H9 (cell line): ENCODE measurements around the gene ADGRL2. TPM values are rescaled to one million over a fixed set of nuclear protein-coding genes. Genes with fewer than 3 reads are reported as not detected.

Source experiments
- DNase-seq: peaks from one replicate; pipeline ENCODE4 v3.0.0-alpha.2; 2017
- H2AFZ ChIP-seq: one replicate; pipeline ENCODE4 v1.6.1; 2013; ENCODE audit warnings: mild to moderate bottlenecking, low read length, control low read depth, moderate library complexity
- H2AK5ac ChIP-seq: 2 replicates; pipeline ENCODE4 v1.6.1; 2013; ENCODE audit warnings: low read length, control low read depth, mixed read lengths; ENCODE audit not compliant: insufficient read length
- H2BK120ac ChIP-seq: one replicate; pipeline ENCODE4 v1.6.1; 2013; ENCODE audit warnings: low read depth, mild to moderate bottlenecking, low read length, control low read depth, inconsistent platforms; ENCODE audit not compliant: poor library complexity, severe bottlenecking
- H2BK12ac ChIP-seq: 2 replicates; pipeline ENCODE4 v1.6.1; 2013; ENCODE audit warnings: low read length, control low read depth, mixed read lengths, low read depth; ENCODE audit not compliant: insufficient read length
- H2BK15ac ChIP-seq: 2 replicates; pipeline ENCODE4 v1.6.1; 2013; ENCODE audit warnings: low read depth, low read length, control low read depth
- H2BK20ac ChIP-seq: one replicate; pipeline ENCODE4 v1.6.1; 2013; ENCODE audit warnings: low read depth, mild to moderate bottlenecking, low read length, control low read depth, inconsistent platforms; ENCODE audit not compliant: poor library complexity, severe bottlenecking
- H2BK5ac ChIP-seq: 2 replicates; pipeline ENCODE4 v1.6.1; 2013; ENCODE audit warnings: low read length, control low read depth, mixed read lengths; ENCODE audit not compliant: insufficient read length
- H3K14ac ChIP-seq: 2 replicates; pipeline ENCODE4 v1.6.1; 2013; ENCODE audit warnings: low read length, control low read depth; ENCODE audit not compliant: insufficient read depth
- H3K18ac ChIP-seq: 2 replicates; pipeline ENCODE4 v1.6.1; 2013; ENCODE audit warnings: low read depth, mild to moderate bottlenecking, mixed read lengths, low read length, control low read depth; ENCODE audit not compliant: insufficient read length
- H3K23ac ChIP-seq: 2 replicates; pipeline ENCODE4 v1.6.1; 2013; ENCODE audit warnings: low read length, control low read depth, mixed read lengths, low read depth; ENCODE audit not compliant: insufficient read length
- H3K23me2 ChIP-seq: 2 replicates; pipeline ENCODE4 v1.6.1; 2013; ENCODE audit warnings: low read depth, mild to moderate bottlenecking, mixed read lengths, low read length, control low read depth; ENCODE audit not compliant: insufficient read length, poor library complexity, severe bottlenecking
- H3K27ac ChIP-seq: 2 replicates; pipeline ENCODE4 v1.5.1; 2013; ENCODE audit warnings: low read length, control low read depth, mixed read lengths, low read depth; ENCODE audit not compliant: insufficient read length
- H3K27me3 ChIP-seq: 2 replicates; pipeline ENCODE4 v1.6.1; 2013; ENCODE audit warnings: low read length, control low read depth, inconsistent platforms; ENCODE audit not compliant: insufficient read depth
- H3K4ac ChIP-seq: 2 replicates; pipeline ENCODE4 v1.6.1; 2013; ENCODE audit warnings: low read depth, mild to moderate bottlenecking, control low read depth, inconsistent platforms, low read length, moderate library complexity
- H3K4me1 ChIP-seq: 2 replicates; pipeline ENCODE4 v1.6.1; 2013; ENCODE audit warnings: low read length, control low read depth, inconsistent platforms; ENCODE audit not compliant: insufficient read depth
- H3K4me2 ChIP-seq: 2 replicates; pipeline ENCODE4 v1.6.1; 2013; ENCODE audit warnings: low read length, control low read depth, mixed read lengths; ENCODE audit not compliant: insufficient read length, insufficient read depth
- H3K56ac ChIP-seq: 2 replicates; pipeline ENCODE4 v1.6.1; 2013; ENCODE audit warnings: low read depth, mild to moderate bottlenecking, mixed read lengths, low read length, control low read depth; ENCODE audit not compliant: insufficient read length
- H3K79me1 ChIP-seq: 2 replicates; pipeline ENCODE4 v1.6.1; 2013; ENCODE audit warnings: low read depth, mild to moderate bottlenecking, moderate library complexity, low read length, control low read depth, inconsistent platforms; ENCODE audit not compliant: insufficient read depth, poor library complexity, severe bottlenecking
- H3K79me2 ChIP-seq: 2 replicates; pipeline ENCODE4 v1.6.1; 2013; ENCODE audit warnings: low read length, control low read depth, inconsistent platforms; ENCODE audit not compliant: insufficient read depth
- H3K9ac ChIP-seq: 2 replicates; pipeline ENCODE4 v1.6.1; 2013; ENCODE audit warnings: low read length, control low read depth, mixed read lengths; ENCODE audit not compliant: insufficient read length; ENCODE audit errors: extremely low read depth
- H3K9me3 ChIP-seq: one replicate; pipeline ENCODE4 v1.6.1; 2013; ENCODE audit warnings: low read depth, low read length, inconsistent platforms; ENCODE audit not compliant: control insufficient read depth
- H3T11ph ChIP-seq: one replicate; pipeline ENCODE4 v1.6.1; 2013; ENCODE audit warnings: mild to moderate bottlenecking, low read length, control low read depth, inconsistent platforms
- H4K20me1 ChIP-seq: one replicate; pipeline ENCODE4 v1.6.1; 2013; ENCODE audit not compliant: control insufficient read depth, insufficient read length, insufficient read depth
- H4K5ac ChIP-seq: 2 replicates; pipeline ENCODE4 v1.6.1; 2013; ENCODE audit warnings: low read depth, mild to moderate bottlenecking, mixed read lengths, low read length, control low read depth; ENCODE audit not compliant: insufficient read length
- H4K8ac ChIP-seq: replicated peaks from 2 replicates; pipeline ENCODE4 v1.6.1; 2013; ENCODE audit warnings: low read length, control low read depth, mixed read lengths, low read depth; ENCODE audit not compliant: insufficient read length
- H4K91ac ChIP-seq: 2 replicates; pipeline ENCODE4 v1.6.1; 2013; ENCODE audit warnings: low read depth, mild to moderate bottlenecking, moderate library complexity, mixed read lengths, low read length, control low read depth; ENCODE audit not compliant: insufficient read length
- H3K27ac Mint-ChIP-seq, 3 experiments: 2 replicates in 2 of 3; 3 replicates in 1 of 3; pipeline ENCODE4 v1.8.0; 2020 to 2021; ENCODE audit warnings: mixed read lengths in 3 of 3, mild to moderate bottlenecking in 1 of 3, moderate library complexity in 1 of 3
- H3K27me3 Mint-ChIP-seq: 2 replicates; pipeline ENCODE4 v1.8.0; 2021; ENCODE audit warnings: low read depth, mild to moderate bottlenecking, moderate library complexity, mixed read lengths
- H3K36me3 Mint-ChIP-seq, 3 experiments: 2 replicates in 2 of 3; 3 replicates in 1 of 3; pipeline ENCODE4 v1.8.0; 2020 to 2021; ENCODE audit warnings: low read depth in 3 of 3, mixed read lengths in 3 of 3; ENCODE audit not compliant: insufficient read depth in 1 of 3
- H3K4me1 Mint-ChIP-seq, 2 experiments: 2 replicates each; pipeline ENCODE4 v1.8.0; 2020; ENCODE audit warnings: mixed read lengths in 2 of 2
- H3K4me3 Mint-ChIP-seq, 2 experiments: 2 replicates in 1 of 2; 3 replicates in 1 of 2; pipeline ENCODE4 v1.8.0; 2020 to 2021; ENCODE audit warnings: mild to moderate bottlenecking in 2 of 2, mixed read lengths in 2 of 2, moderate library complexity in 1 of 2
- H3K9me3 Mint-ChIP-seq, 2 experiments: 2 replicates in 1 of 2; 3 replicates in 1 of 2; pipeline ENCODE4 v1.8.0; 2020; ENCODE audit warnings: mild to moderate bottlenecking in 2 of 2, mixed read lengths in 2 of 2, moderate library complexity in 1 of 2
- WGBS: extraction: QIAGEN DNeasy Blood & Tissue Kit; methylation state at CpG from one replicate; pipeline ENCODE4 v1.1.7; 2013; ENCODE audit warnings: missing lambda C conversion rate, low lambda C conversion rate, mixed read lengths; ENCODE audit not compliant: insufficient read length; ENCODE audit errors: extremely low coverage; 5-methylcytosine and 5-hydroxymethylcytosine counted together
- total RNA-seq: library from RNA; stranded (reverse); gene quantifications from 2 replicates; pipeline ENCODE4 v1.2.1, GENCODE V29; 2021
- TF ChIP-seq, protein P1 (sequence below): fragments of 200-600 bp; sonication (generic); conservative IDR thresholded peaks from 3 replicates; pipeline ENCODE4 v1.8.0; 2021; ENCODE audit warnings: antibody characterized with exemption, mild to moderate bottlenecking

ADGRL2 gene
- total RNA-seq, 1 experiment from 2014 or later = 119 TPM

DNA sequence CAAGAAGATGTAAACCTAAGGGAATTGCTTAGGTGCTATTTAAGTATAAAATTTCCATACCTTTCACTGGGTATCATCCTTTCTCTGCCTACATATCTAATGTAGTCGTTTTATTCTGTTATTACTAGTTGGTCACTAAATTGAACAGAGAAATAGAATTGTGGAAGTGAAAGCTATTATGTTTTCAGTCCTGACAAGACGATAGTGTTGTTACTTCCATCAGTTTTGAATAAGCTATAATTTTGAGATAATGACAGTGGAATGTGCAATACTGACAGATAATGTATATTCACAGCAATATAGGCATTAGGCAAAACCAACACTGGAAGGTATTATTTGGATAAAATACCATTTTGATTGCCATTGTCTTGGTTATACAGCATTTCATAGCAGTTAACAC is 181.8 kb downstream of the ADGRL2 start:
- no peak overlapping the region for H3K9ac ChIP-seq
- peaks cover 12 to 55% (median 51%) of the 10 kb centered on the region in 3 experiments; a peak in 6 of 7 replicates for H3K36me3 Mint-ChIP-seq
- no peak overlapping the region for H2BK12ac ChIP-seq
- H3K4me1 Mint-ChIP-seq = peaks cover 37 to 46% of the 10 kb centered on the region in 2 experiments
- TF ChIP-seq, protein P1, sequence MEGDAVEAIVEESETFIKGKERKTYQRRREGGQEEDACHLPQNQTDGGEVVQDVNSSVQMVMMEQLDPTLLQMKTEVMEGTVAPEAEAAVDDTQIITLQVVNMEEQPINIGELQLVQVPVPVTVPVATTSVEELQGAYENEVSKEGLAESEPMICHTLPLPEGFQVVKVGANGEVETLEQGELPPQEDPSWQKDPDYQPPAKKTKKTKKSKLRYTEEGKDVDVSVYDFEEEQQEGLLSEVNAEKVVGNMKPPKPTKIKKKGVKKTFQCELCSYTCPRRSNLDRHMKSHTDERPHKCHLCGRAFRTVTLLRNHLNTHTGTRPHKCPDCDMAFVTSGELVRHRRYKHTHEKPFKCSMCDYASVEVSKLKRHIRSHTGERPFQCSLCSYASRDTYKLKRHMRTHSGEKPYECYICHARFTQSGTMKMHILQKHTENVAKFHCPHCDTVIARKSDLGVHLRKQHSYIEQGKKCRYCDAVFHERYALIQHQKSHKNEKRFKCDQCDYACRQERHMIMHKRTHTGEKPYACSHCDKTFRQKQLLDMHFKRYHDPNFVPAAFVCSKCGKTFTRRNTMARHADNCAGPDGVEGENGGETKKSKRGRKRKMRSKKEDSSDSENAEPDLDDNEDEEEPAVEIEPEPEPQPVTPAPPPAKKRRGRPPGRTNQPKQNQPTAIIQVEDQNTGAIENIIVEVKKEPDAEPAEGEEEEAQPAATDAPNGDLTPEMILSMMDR = no peak
- DNase-seq = no peak
- no peak overlapping the region for H3K4me3 Mint-ChIP-seq
- no peak overlapping the region for H3K27ac Mint-ChIP-seq
- H3K27ac ChIP-seq = no peak overlapping the region
- no CpG with 5 or more reads among the region's 2 CpGs for WGBS
- H3K27me3 ChIP-seq = no peaks in the 10 kb centered on the region
- no peaks in the 10 kb centered on the region for H3K23me2 ChIP-seq
- no peak overlapping the region for H2AK5ac ChIP-seq
- no peaks in the 10 kb centered on the region for H3K9me3 Mint-ChIP-seq
- H4K8ac ChIP-seq = no peak overlapping the region
- no peak overlapping the region for H2BK5ac ChIP-seq
- no peaks in the 10 kb centered on the region; the same call in 1 of the 2 replicates for H3K4me1 ChIP-seq
- H3K14ac ChIP-seq = no peak overlapping the region
- no peaks in the 10 kb centered on the region for H3K27me3 Mint-ChIP-seq
- no peak overlapping the region for H3K18ac ChIP-seq
- no peak overlapping the region for H4K91ac ChIP-seq
- H3K9me3 ChIP-seq = no peaks in the 10 kb centered on the region
- no peak overlapping the region for H2BK20ac ChIP-seq
- no peak overlapping the region for H4K5ac ChIP-seq
- no peak overlapping the region for H3T11ph ChIP-seq
- no peak overlapping the region for H2BK120ac ChIP-seq
- H4K20me1 ChIP-seq = no peaks in the 10 kb centered on the region
- H3K79me1 ChIP-seq = no peaks in the 10 kb centered on the region
- H3K4ac ChIP-seq = no peak overlapping the region
- no peak overlapping the region for H3K56ac ChIP-seq
- no peak overlapping the region for H3K4me2 ChIP-seq
- no peak overlapping the region for H3K23ac ChIP-seq
- H2BK15ac ChIP-seq = no peak overlapping the region
- no peaks in the 10 kb centered on the region for H3K79me2 ChIP-seq
- no peak overlapping the region for H2AFZ ChIP-seq
